Measurements from ENCODE around the gene ICAM1.

DNA sequence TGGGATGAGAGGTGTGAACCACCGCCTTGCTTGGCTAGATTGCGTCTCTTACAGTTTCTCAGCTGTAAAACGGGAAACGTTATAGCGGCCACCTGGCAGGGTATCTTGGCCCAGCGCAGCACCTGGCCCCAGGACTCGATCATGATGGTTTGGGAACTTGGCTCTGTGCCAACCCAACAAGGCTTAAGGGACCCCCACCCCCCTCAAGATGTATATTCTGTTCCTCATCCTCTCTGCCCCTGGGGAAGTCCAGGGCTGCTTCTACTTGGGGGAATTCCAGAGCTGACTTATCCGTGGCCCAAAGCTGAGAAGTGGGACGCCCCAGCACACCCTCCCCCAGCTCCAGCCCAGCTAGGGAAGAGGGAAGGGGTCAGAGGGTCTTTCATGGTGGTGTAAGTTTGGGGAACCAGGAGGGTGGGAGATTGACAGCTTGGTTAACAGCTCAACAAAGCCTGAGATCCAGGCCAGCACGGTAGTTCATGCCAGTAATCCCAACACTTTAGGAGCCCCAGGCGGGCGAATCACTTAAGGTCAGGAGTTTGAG, 695 bp downstream of the ICAM1 start:
- TF ChIP-seq, protein P1, sequence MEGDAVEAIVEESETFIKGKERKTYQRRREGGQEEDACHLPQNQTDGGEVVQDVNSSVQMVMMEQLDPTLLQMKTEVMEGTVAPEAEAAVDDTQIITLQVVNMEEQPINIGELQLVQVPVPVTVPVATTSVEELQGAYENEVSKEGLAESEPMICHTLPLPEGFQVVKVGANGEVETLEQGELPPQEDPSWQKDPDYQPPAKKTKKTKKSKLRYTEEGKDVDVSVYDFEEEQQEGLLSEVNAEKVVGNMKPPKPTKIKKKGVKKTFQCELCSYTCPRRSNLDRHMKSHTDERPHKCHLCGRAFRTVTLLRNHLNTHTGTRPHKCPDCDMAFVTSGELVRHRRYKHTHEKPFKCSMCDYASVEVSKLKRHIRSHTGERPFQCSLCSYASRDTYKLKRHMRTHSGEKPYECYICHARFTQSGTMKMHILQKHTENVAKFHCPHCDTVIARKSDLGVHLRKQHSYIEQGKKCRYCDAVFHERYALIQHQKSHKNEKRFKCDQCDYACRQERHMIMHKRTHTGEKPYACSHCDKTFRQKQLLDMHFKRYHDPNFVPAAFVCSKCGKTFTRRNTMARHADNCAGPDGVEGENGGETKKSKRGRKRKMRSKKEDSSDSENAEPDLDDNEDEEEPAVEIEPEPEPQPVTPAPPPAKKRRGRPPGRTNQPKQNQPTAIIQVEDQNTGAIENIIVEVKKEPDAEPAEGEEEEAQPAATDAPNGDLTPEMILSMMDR (IDR thresholded peaks at IDR 0.05) = no peak
- TF ChIP-seq POLR2A (IDR thresholded peaks at IDR 0.05) = no peak

All from right lobe of liver (tissue), 4 donors.